Lower lobe of right lung (tissue), 2 donors: ENCODE measurements around the gene POMT2. TPM values are rescaled to one million over a fixed set of nuclear protein-coding genes. Genes with fewer than 3 reads are reported as not detected.

Source experiments
- ATAC-seq, 2 donors: fragments of 200-7000 bp; cut with Tn5 transposase; one replicate each; pipeline ENCODE4 v1.9.1; 2020 to 2022; ENCODE audit warnings: mild to moderate bottlenecking in 2 of 2, moderate library complexity in 2 of 2
- DNase-seq: peaks from one replicate; pipeline ENCODE4 v3.0.0-alpha.2; 2020
- H3K27ac ChIP-seq: fragments of 200-600 bp; one replicate; pipeline ENCODE4 v1.8.0; 2022
- H3K27me3 ChIP-seq: fragments of 200-600 bp; one replicate; pipeline ENCODE4 v1.8.0; 2022; ENCODE audit warnings: low read depth
- H3K36me3 ChIP-seq: fragments of 200-600 bp; one replicate; pipeline ENCODE4 v1.8.0; 2022; ENCODE audit warnings: mild to moderate bottlenecking
- H3K4me1 ChIP-seq: fragments of 200-600 bp; one replicate; pipeline ENCODE4 v1.8.0; 2022
- H3K4me3 ChIP-seq: fragments of 200-600 bp; one replicate; pipeline ENCODE4 v1.8.0; 2022; ENCODE audit warnings: mild to moderate bottlenecking
- H3K9me3 ChIP-seq: fragments of 200-600 bp; one replicate; pipeline ENCODE4 v1.8.0; 2022
- intact Hi-C: fragments of 100-400 bp; cut with DNase I; formaldehyde crosslinking; loops from one replicate; pipeline ENCODE4 v1.11.0; 2022
- long read RNA-seq: library from polyadenylated mRNA; unstranded; transcript quantifications from one replicate; pipeline ENCODE4 v2.0.0, GENCODE V29; 2021
- total RNA-seq: library from RNA; stranded (reverse); fragmentation: NEBNext Ultra II Directional; extraction: Animal tissue kit (Norgen Biotek cat#: 25700); gene quantifications from one replicate; pipeline ENCODE4 v1.2.1, GENCODE V29; 2021
- TF ChIP-seq, protein P1 (sequence below): fragments of 200-600 bp; IDR thresholded peaks from one replicate; pipeline ENCODE4 v1.8.0; 2022; ENCODE audit warnings: antibody characterized with exemption, mild to moderate bottlenecking
- donor health status: DM: no; HTN: yes; CAD: no; lungs with severe emphysema.

POMT2 gene
- total RNA-seq = 23.5 TPM
- long read RNA-seq, full-length matches to known transcripts = 5 of 16 reads
- long read RNA-seq, partial matches to known transcripts = 3 of 16 reads
- long read RNA-seq, other reads (novel, unspliced or antisense) = 8 of 16 reads

DNA sequence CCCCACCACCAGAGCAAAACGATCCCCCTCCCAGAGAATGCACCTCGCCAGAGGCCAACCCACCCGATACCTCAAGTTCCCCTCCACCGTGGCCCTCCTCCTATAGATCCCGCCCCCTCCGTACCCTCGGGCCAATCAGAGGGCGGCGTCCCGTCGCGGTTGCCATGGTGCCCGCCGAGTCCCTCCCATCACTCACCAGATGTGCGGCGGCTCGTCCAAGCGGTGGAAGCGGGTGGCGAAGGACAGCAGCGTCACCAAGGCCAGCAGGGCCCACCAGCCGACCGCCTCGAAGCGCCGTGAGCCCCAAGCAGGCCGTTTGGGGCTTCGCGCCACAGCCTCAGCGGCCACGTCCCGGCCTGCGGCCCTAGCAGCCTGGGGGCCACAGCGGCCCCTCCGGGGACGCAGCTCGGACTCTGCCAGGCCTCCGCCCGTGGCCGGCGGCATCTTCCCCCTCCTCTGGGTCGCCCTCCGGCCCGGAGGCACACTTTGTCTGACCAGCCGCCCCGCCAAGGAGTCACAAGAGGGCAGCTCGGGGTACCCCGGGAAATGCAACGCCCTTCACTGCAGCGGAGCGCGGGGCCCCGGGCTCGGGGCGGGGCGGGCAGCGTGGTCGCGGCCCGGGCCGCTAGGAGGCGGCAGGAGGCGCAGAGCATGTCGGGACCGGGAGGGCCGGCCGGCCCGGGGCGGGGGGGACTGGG is at the start of gene POMT2:
Gene POMT2, minus strand, starts transcription at position 646 of the 698 bp plus-strand sequence. Its CDS starts 202 bp downstream, at position 444.
- Histone ChIP-seq H3K4me1 (peaks cover 28% of the 10 kb centered on the region), H3K4me3 (peak within 1 kb of the TSS; percentile 99), H3K36me3 (no peaks in the 10 kb centered on the region), H3K9me3 (no peaks in the 10 kb centered on the region), H3K27ac (peak within 1 kb of the TSS; percentile 98), H3K27me3 (no peaks in the 10 kb centered on the region)
- ATAC-seq = peak; percentile 88 to 91
- TF ChIP-seq, protein P1, sequence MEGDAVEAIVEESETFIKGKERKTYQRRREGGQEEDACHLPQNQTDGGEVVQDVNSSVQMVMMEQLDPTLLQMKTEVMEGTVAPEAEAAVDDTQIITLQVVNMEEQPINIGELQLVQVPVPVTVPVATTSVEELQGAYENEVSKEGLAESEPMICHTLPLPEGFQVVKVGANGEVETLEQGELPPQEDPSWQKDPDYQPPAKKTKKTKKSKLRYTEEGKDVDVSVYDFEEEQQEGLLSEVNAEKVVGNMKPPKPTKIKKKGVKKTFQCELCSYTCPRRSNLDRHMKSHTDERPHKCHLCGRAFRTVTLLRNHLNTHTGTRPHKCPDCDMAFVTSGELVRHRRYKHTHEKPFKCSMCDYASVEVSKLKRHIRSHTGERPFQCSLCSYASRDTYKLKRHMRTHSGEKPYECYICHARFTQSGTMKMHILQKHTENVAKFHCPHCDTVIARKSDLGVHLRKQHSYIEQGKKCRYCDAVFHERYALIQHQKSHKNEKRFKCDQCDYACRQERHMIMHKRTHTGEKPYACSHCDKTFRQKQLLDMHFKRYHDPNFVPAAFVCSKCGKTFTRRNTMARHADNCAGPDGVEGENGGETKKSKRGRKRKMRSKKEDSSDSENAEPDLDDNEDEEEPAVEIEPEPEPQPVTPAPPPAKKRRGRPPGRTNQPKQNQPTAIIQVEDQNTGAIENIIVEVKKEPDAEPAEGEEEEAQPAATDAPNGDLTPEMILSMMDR = peak; percentile 45
- intact Hi-C loops = no loop called here
- DNase-seq = peak; percentile 95

DNA sequence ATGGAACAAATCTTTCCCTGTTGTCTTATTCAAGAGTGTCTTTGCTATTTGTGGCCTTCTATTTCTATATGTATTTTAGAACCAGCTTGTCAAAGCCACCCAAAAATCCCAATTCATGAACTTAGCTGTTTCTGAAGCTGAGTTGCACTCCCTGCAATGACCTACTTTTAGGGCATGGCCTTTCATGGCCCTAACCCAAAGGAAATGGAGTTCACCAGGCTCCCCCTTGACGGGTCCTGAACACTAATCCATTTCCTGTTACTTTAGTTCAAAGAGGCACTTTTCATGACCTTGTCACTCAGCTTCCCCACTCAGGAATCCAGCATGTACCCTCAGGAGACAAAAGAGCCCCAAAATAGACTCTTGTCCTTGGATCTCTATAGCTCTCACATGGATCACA is 48.6 kb upstream of the POMT2 start:
- H3K36me3 ChIP-seq = no peaks in the 10 kb centered on the region

GRCh38 chr14:77364146-77364545 is 43.5 kb upstream of the POMT2 start:
- TF ChIP-seq, protein P1 = no peak
- ATAC-seq (no peak), DNase-seq (no peak)
- no peaks in the 10 kb centered on the region for H3K4me1 ChIP-seq
- H3K9me3 ChIP-seq = no peaks in the 10 kb centered on the region
- no peaks in the 10 kb centered on the region for H3K27me3 ChIP-seq
- no peaks in the 10 kb centered on the region for H3K36me3 ChIP-seq
- no peak overlapping the region for H3K27ac ChIP-seq
- intact Hi-C loops = no loop called here
- no peak overlapping the region for H3K4me3 ChIP-seq

More for the DNA sequence above, 48.6 kb upstream of the POMT2 start:
- TF ChIP-seq, protein P1 = no peak
- no peak overlapping the region for H3K4me3 ChIP-seq
- no peaks in the 10 kb centered on the region for H3K9me3 ChIP-seq
- intact Hi-C loops = no loop called here
- H3K27me3 ChIP-seq = no peaks in the 10 kb centered on the region
- H3K27ac ChIP-seq = no peak overlapping the region
- no peak for DNase-seq
- ATAC-seq = no peak
- H3K4me1 ChIP-seq = no peaks in the 10 kb centered on the region

- Histone ChIP-seq H3K4me3 (no peak overlapping the region), H3K9me3 (no peaks in the 10 kb centered on the region), H3K27ac (no peak overlapping the region), H3K36me3 (no peaks in the 10 kb centered on the region), H3K27me3 (no peaks in the 10 kb centered on the region), H3K4me1 (no peaks in the 10 kb centered on the region)
- TF ChIP-seq, protein P1 = no peak
- intact Hi-C loops = no loop called here
- ATAC-seq (no peak), DNase-seq (no peak)
These were observed 38.9 kb upstream of the POMT2 start for GRCh38 chr14:77359626-77360025.

DNA sequence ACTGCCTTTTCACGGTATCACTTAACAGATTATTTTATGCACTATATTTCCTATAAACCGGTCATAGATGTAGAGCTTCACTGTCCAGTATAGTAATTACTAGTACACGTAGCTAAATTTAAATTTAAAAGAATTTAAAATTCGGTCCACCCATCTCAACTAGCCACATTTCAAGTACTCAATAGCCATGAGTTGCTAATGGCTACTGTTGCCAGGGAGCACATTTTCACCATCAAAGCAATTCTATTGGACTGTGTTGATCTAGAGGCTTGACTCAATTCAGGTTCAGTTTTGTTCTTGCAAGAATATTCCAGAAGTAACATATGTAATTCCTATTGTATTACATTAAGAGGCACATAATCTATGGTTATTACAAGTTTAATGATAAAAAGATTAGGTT is 36.2 kb upstream of the POMT2 start:
- TF ChIP-seq, protein P1 = no peak
- intact Hi-C loops = no loop called here
- no peaks in the 10 kb centered on the region for H3K36me3 ChIP-seq
- H3K27ac ChIP-seq = no peak overlapping the region
- H3K9me3 ChIP-seq = no peaks in the 10 kb centered on the region
- no peaks in the 10 kb centered on the region for H3K27me3 ChIP-seq
- ATAC-seq = no peak
- DNase-seq = no peak
- H3K4me1 ChIP-seq = no peaks in the 10 kb centered on the region
- no peak overlapping the region for H3K4me3 ChIP-seq
